HK-2 (cell line): ENCODE measurements around the gene SPATA2L.
A peak's percentile ranks its signal among the peaks of the same experiment; 100 is the strongest.

Source experiments
- DNase-seq: peaks from one replicate; pipeline ENCODE4 v3.0.0-alpha.2; 2018; ENCODE audit not compliant: unreplicated experiment

SPATA2L gene, protein sequence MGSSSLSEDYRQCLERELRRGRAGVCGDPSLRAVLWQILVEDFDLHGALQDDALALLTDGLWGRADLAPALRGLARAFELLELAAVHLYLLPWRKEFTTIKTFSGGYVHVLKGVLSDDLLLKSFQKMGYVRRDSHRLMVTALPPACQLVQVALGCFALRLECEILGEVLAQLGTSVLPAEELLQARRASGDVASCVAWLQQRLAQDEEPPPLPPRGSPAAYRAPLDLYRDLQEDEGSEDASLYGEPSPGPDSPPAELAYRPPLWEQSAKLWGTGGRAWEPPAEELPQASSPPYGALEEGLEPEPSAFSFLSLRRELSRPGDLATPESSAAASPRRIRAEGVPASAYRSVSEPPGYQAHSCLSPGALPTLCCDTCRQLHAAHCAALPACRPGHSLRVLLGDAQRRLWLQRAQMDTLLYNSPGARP

DNA sequence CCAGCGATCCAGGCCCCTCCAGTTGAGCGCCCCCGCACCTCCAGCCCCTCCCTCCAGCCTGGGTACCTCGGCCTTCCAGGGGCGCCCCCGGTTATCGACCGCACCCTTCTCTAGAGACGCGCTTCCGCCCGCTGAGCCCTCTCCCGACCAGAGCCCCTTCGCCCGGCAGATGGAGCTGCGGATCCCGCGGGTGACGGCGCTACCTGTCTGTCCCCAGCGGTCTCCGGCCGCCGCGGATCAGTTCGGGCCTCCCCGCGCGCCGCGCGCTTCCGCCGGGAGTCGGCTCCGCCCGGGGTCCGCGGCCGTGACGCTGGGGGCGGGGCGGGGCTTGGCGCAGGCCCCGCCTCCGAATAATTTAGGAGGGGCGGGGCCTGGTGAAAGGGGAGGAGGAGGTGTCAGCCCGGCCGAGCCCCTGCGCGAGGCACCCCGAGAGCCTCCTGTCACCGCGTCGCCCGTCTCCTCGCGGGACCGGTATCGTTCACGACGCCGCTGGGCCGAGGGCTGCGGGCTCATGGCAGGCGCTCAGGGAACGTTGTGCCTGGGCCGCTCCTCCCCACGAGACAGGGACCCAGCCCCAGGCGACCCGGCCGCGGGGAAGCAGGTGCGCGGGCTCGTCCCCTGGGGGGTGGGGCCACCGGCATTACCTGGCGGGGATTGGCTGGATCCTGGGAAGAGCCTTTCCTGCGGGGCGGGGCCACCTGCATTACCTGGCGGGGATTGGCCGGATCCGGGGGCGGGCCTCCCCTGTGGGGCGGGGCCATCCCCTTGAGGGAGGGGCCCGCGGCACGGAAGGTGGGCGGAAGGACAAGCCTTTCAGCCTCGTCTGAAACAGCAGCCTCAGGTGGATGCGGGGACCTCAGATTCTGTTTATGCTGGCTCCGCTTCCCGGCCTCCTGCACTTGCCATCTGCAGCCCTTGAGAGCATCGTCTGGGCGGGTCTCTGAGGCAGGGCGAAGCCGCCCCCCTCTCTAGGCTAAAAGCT, at the start of gene SPATA2L:
Gene SPATA2L, minus strand, starts transcription at position 281 of the 982 bp plus-strand sequence. CDS start 473 bp downstream, outside the sequence.
- DNase-seq, result peak; percentile 97

DNA sequence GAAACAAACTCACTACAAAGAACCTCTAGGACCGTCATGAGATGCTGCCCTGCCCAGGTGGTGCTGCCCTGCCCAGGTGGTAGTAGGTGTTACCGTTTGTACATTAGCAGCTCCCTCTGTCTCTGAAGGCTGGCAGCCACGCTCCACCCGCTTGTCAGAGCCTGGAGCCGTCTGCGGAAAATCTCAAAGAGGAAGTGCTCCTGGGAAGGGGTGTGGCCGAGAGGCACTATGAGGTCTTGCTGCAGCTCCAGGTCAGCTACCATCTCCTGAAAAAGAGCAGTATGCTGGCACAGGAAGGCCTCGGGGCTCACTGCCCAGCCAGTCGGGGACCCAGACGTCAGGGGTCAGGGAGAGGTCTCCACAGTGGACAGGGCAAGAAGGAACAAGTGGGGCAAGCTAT, 48.1 kb upstream of the SPATA2L start:
- no peak for DNase-seq

DNA sequence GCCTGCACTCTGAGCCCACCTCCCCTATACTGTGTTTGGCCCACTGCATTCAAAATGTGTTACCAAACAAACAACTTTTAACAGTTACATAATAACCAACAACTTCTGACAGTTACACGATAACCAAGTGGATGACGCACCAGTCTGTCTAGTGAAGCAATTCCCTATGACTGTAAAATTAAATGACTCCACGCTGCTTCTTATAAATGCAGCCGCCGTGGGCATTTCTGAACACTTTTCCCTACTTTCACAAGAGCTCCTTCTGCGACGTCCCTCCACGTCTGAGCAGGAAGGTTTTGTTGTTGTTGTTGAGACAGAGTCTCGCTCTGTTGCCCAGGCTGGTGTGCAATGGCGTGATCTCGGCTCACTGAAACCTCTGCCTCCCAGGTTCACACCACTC, 47.4 kb upstream of the SPATA2L start:
- DNase-seq, result no peak

DNA sequence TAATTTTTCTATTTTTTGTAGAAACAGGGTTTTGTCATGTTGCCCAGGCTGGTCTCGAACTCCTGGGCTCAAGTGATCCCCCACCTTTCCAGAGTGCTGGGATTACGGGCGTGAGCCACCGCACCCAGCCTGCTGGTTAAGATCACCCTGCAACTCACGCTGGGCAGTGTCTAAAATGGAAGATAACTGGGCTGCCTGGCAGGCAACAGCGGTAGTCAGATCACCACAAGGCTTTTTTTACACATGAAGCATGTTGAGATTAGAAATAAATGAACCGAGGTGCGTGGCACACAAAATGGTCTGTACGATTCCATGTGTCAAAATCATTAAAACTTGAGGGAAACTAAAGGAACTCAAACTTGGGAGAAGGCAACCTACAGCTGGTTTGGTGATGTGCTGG, 46.6 kb upstream of the SPATA2L start:
- DNase-seq, result no peak

DNA sequence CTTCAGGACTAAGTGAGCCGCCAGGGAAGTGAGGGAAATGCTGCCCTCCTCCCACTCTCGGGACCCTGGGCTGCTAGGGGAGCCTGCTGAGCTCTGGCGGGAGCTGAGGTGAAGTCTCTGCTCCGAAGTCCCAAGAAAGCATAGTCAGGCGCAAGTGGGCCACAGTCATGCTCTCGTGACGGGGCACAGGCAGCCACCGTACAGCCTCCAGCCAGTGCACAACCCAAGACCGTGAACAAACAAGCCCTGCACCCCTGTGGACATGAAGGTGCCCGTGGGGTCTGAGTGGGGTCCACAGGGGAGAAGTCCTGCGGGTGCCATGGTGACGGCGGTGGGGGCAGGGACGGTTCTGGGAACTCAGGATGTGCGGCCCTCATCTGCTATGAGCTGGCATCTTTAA, 44.5 kb upstream of the SPATA2L start:
- no peak for DNase-seq

DNA sequence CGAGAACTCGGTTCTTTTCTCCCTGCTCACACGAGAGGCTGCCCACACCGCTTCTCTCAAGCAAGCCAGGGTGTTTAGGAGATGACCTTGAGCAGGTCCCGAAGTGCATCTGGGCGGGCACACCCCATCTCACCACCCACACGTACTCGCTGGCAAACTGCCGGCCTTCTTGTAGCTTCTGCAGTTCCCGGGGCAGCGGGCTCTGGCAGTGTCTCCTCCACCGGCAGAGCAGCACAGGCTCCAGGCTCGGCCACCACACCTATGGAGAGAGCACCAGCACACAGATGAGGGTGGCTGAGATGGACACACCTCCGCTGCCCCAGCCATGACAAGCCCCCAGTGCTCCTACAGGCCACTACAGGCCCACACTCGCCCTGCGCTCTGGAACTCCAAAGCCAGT, 43.3 kb upstream of the SPATA2L start:
- no peak for DNase-seq

DNA sequence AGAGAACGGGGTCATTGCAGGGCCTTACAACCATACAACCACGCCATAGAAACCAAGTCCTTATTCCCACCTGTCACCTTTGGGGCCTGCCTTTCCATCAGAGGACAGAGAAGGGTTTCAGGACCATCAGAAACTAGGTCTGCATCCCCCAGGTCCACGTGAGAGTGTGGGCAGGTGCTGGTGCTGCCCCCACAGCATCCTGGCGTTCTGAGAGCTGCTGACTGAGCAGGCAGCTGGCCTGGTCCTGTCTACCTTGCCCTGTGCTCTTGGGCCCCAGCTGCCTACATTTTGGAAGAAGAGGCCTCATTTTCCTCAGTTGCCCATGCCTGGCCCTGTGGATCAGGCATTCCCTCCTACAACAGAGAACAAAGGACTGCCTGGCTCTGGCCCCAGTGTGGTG, 41.4 kb upstream of the SPATA2L start:
- DNase-seq, result no peak

DNA sequence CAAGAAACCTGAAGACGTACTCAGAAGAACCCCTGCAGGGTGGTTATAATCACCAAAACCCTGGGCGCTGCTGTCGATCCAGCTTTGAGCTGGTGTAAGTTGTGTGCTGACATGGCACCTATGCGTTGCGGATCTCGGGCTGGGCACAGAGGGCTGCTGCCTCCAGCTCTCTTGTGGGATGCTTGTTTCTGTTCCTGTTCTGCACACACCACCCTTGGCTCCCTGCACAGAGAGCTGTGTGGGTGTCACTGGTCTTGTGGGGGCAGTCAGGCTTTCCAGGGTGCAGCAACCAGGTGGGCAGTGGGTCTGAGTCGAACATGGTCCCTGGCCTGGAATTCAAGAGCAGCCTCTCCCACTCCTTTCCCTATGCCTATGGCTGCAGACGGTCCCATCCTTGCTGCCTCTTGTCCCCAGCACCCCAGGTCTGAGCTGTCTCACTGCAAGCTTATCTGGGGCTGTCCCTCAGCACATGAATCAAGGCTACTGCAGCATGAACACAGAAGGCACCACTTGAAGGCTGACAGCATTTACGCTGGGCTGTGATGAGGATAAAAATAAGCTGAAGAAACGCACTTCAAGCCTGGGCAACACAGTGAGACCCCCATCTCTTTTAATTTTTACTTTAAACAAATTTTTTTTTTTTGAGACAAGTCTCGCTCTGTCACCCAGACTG, 40.0 kb upstream of the SPATA2L start:
- DNase-seq, result no peak

DNA sequence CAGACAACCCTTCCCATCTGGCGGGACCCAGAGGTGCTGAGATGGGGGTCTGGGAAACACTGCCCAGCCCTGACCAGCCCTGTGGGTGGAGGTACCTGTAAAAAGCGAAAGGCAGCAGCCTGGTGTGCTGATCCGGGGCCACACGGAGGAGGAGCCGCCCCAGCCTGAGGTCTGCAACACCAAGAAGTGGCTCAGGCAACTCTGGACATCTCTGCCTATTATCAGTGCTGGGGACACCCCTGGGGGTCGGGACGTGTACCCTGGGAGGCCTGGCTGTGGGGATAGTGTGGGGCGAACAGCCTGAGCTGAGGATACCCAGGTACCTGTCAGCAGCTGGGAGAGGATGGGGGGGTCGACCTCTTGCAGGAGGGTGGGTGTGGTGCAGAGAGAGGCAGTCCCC, 37.9 kb upstream of the SPATA2L start:
- no peak for DNase-seq

DNA sequence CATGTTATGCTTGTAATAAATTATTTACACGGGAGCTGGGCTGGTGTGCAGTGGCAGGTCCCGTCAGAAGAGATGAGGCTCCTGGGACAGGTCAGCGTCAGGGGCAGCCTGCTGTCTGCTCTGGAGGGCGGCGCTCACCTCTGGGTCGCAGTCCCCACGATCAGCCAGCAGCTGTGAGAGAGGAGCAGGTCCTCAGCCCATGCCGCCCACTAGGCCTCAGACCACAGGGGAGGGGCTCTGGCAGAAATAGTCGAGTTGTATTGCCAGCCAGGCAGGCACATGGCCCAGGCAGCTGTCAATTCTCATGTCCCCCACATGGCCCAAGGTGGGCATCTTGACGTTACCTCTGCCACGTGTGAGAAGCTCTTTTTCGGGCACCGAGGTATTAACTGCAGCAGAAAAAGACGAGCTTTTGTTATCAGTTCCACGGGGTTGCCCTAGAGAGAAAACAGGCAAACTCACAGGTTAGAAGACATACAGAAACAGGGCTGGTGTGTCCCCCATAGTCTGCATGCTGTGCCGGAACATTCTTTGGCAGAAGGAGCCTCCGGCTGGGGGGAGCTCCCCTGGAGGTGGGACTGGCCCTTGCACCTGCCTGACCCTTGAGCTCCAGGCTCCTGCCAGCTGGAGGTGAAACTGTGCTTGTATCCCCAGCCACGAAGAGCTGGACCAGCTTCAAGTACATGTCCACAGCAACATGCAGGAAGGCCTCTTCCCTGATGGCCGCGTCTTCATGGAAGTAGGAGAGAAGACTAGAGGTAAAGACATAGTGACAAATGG, 37.2 kb upstream of the SPATA2L start:
- DNase-seq, result no peak

DNA sequence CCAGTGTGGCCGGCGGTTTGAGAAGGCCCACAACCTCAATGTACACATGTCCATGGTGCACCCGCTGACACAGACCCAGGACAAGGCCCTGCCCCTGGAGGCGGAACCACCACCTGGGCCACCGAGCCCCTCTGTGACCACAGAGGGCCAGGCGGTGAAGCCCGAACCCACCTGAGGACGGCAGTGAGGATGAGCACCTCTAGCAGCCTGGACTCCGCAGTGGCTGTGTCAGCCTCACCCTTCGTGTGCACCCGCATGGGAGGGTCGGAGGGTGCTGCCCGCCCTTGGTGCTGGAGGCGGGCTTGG, 36.5 kb upstream of the SPATA2L start:
- DNase-seq, result no peak

DNA sequence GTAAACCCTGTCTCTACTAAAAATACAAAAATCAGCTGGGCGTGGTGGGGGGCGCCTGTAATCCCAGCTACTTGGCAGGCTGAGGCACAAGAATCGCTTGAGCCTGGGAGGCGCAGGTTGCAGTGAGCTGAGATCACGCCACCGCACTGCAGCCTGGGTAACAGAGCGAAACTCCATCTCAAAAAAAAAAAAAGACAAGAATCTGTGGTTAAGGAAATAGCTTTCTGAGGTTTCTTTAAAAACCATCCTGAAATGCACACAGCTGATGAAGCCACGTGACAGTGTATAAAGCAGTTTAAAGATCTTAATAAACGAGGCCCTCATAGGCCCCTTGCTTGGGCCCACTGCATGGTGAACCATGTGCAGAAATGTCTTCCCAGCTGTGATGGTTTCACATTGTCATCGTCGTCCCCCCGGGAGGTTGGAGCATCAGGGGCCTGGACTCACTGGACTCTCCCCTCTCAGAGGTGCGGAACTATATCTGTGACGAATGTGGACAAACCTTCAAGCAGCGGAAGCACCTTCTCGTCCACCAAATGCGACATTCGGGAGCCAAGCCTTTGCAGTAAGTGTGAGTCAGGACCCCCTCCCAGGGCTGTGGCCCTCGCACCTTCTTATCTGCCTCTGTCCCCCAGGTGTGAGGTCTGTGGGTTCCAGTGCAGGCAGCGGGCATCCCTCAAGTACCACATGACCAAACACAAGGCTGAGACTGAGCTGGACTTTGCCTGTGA, 36.0 kb upstream of the SPATA2L start:
- DNase-seq, result no peak

DNA sequence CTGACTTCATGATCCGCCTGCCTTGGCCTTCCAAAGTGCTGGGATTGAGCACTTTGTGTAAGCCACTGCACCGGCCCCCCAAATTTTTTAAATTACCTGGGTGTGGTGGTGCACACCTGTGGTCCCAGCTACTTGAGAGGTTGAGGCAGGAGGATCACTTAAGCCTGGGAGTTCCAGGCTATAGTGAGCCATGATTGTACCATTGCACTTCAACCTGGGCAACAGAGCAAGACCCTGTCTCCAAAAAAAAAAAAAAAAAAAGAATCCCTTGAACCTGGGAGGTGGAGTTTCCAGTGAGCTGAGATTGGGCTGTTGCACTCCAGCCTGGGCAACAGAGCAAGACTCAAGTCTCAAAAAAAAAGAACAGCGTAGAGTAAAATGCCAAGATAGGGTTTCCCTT, 35.0 kb upstream of the SPATA2L start:
- DNase-seq, result no peak

DNA sequence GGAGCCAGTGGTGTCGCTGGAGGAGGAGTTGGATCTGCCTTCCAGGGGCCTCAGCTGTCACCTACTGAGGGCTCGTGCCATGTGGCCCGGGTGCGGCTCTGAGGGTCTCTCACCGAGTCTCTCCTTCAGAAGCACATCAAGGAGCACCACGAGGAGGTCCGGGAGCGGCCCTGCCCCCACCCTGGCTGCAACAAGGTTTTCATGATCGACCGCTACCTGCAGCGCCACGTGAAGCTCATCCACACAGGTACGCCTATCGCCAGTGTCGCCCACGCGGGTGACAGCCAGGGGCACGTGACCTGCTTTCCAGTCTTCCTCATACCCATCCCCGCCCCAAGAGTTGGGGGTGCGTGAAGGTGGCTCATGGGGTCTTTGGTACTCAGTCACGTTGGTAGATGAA, 32.3 kb upstream of the SPATA2L start:
- DNase-seq, result no peak

DNA sequence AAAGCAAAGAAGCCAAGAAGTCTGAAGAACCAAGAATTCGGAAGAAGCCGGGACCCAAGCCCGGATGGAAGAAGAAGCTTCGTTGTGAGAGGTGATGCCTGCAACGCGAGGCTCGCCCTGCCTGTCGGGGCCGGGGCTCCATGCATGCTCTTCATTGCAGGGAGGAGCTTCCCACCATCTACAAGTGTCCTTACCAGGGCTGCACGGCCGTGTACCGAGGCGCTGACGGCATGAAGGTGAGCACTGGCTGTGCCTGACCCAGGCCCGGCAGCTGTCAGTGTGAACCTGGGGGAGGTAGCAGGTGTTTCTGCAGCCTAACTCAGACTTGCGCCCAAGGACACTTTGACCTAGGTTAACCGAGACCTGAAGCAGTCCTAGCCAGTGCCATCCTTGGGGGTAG, 31.8 kb upstream of the SPATA2L start:
- no peak for DNase-seq

DNA sequence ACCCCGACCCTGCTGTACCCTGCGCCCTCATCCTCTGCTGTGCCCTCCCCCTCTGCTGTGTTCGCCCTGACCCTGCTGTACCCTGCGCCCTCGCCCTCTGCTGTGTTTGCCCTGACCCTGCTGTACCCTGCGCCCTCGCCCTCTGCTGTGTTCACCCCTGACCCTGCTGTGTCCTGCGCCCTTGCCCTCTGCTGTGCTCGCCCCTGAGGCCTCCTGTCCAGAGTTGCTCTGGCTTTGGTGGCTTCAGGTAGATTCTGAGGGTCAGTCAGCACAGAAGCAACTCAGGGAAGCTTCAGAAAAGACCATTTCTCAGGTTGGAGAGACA, 31.4 kb upstream of the SPATA2L start:
- DNase-seq, result no peak

DNA sequence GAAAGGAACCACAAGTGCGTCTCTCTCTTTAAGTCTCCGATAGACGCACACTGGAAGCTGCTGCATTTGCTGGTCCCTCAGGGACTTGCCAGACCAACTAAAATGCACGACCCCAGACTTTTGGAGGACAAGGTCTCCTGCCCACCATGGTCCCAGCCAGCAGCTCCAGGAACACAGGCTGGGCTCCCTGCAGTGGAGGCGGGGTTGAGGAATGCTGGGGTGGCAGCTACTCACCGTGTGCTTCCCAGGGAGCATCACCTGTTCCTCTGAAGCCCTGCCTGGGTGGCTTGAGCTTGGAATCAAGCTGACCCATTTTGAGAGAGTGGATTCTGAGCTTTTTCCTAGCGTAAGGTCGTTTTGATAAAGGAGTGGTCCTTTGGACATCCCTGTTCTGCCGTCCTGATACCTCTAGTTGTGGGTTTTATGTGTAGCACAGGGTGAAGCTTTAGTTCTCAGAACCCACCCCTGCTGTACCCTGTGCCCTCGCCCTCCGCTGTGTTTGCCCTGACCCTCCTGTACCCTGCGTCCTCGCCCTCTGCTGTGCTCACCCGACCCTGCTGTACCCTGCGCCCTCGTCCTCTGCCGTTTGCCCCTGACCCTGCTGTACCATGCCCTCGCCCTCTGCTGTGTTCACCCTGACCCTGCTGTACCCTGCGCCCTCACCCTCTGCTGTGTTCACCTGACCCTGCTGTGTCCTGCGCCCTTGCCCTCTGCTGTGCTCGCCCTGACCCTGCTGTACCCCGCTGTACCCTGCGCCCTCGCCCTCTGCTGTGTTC, 30.8 kb upstream of the SPATA2L start:
- DNase-seq, result no peak

DNA sequence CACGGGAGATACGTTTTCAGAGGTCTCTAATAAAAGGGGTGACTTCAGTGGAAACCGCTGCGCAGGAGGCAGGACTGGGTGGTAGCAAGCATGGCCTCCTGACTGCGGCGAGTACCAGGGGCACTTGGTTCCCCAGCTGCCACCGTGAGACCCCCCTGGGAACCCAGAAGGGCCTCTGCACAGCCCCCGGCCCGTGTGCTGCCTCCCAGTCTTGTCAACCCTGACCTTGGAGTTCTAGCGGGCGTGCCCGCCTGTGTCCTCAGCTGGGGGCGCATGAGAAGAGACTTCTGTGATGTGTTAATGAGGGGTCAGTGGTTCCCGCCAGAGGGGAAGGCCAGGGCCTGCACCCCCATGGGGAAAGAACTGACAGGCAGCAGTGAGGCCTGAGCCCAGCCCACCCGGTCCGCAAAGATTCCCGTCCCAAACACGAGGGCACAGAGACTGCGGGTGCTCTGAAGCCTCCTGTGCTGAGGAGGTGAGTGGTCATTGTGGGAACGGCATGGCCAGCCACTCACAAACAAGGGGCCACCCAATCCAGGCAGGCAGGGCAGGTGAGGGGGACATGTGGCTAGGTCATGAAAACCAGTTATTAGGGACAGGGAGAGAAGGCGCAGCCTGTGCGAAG, 29.2 kb upstream of the SPATA2L start:
- no peak for DNase-seq

DNA sequence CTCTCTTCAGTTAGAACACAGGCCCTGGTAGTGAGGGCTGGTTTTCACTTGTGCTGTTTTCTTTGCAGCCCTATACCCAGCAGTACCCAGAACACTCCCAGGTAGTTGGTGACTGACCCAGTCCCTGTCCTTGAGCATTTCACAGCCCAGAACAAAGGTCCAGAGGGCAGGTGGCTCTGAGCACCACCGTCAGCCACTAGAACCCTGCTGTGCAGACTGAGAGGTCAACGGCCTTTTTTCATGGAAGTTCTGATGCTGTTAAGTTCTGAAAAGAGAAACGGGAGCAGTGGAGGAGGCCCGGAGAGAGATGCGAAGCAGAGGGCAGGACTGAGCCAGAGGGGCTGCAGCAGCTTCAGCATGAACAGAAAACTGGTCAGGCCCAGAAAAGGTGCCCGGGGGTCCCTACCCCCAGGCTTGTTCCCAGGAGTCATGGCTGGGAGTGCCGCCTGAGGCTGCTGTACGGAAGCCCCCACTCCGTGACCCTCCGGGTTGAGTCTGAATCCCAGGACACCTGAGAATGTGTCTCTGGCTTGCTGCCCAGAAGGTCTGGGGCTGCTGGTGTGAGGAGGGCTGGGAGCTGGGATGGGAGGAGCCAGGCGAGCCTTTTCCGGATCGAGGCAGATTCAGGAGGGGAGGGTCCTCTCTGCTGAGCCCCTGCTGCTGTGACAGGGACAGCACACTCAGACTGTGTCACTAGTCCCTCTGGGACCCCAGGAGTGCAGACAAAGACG, 28.5 kb upstream of the SPATA2L start:
- no peak for DNase-seq
